ENCODE data around the gene ABCB9.

GRCh38 chr12:122927756-122928403 is 38.4 kb downstream of the ABCB9 start:
- TF ChIP-seq POLR2A (IDR thresholded peaks at IDR 0.05): no peak
- no peak for TF ChIP-seq POLR2AphosphoS5 (IDR thresholded peaks at IDR 0.05)
- TF ChIP-seq CTCF (IDR thresholded peaks at IDR 0.05): no peak
- TF ChIP-seq EP300 (IDR thresholded peaks at IDR 0.05): no peak

Data from suprapubic skin (tissue), 4 donors.